OCI-LY1 (cell line): ENCODE data around the gene ANAPC13.

Source experiments
- EZH2 ChIP-seq: fragments of 200-600 bp; sonication (generic), shearing (Covaris generic); IDR thresholded peaks from 2 replicates; pipeline ENCODE4 v1.8.0; 2017; ENCODE audit warnings: borderline replicate concordance, mixed run types, mild to moderate bottlenecking, antibody characterized with exemption, low read length, moderate library complexity, mixed read lengths
- TF ChIP-seq, protein P1 (sequence below): fragments of 200-600 bp; sonication (generic), shearing (Covaris generic); IDR thresholded peaks from 2 replicates; pipeline ENCODE4 v1.5.1; 2017; ENCODE audit warnings: mild to moderate bottlenecking, antibody characterized with exemption, low read length, moderate library complexity, mixed read lengths

- TF ChIP-seq EZH2, result no peak
- TF ChIP-seq, protein P1, sequence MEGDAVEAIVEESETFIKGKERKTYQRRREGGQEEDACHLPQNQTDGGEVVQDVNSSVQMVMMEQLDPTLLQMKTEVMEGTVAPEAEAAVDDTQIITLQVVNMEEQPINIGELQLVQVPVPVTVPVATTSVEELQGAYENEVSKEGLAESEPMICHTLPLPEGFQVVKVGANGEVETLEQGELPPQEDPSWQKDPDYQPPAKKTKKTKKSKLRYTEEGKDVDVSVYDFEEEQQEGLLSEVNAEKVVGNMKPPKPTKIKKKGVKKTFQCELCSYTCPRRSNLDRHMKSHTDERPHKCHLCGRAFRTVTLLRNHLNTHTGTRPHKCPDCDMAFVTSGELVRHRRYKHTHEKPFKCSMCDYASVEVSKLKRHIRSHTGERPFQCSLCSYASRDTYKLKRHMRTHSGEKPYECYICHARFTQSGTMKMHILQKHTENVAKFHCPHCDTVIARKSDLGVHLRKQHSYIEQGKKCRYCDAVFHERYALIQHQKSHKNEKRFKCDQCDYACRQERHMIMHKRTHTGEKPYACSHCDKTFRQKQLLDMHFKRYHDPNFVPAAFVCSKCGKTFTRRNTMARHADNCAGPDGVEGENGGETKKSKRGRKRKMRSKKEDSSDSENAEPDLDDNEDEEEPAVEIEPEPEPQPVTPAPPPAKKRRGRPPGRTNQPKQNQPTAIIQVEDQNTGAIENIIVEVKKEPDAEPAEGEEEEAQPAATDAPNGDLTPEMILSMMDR, result no peak
Measured at GRCh38 chr3:134446800-134447199, 39.0 kb downstream of the ANAPC13 start.
